Measurements from ENCODE around the gene AP5Z1. TPM values are rescaled to one million over a fixed set of nuclear protein-coding genes. Genes with fewer than 3 reads are reported as not detected.

Gene AP5Z1
- total RNA-seq, 1 experiment from 2014 or later = 44.0 TPM

GRCh38 chr7:4769761-4770160, 5.7 kb upstream of the AP5Z1 start:
- H3K9me2 ChIP-seq (ENCODE audit: insufficient read depth) = no peaks in the 10 kb centered on the region
- CTCF ChIA-PET = interaction anchor here (0.7 kb wide), 1 partner anchor 45 kb away, joined by 3 read pairs; no protein-coding TSS in a partner anchor
- peaks cover 7% of the 10 kb centered on the region; the same call in 1 of the 2 replicates for H3K4me1 ChIP-seq (replicated peaks; ENCODE audit: insufficient read depth)
- H3K27ac ChIP-seq = no peak overlapping the region
- DNase-seq = no peak
- no peaks in the 10 kb centered on the region for H3K27me3 ChIP-seq (ENCODE audit: insufficient read depth, low read depth)
- intact Hi-C loops (cut with micrococcal nuclease; ENCODE audit: unreplicated experiment) = loop anchor here (10.0 kb wide), 1 partner anchor 405 kb away; no protein-coding TSS in a partner anchor
- no peak overlapping the region for H3K4me2 ChIP-seq
- H3K36me3 ChIP-seq (ENCODE audit: low read depth) = no peaks in the 10 kb centered on the region
- BruUV-seq (replicated peaks) = no TSS peak
- POLR2A ChIA-PET (ENCODE audit: unreplicated experiment) = no interaction called here
- TF ChIP-seq CTCF (conservative IDR thresholded peaks at IDR 0.05) = no peak
- TF ChIP-seq EZH2 (IDR thresholded peaks at IDR 0.05; ENCODE audit: low read depth) = no peak
- H3K4me3 ChIP-seq = no peak overlapping the region
- no peaks in the 10 kb centered on the region for H3K79me2 ChIP-seq (ENCODE audit: low read depth)
- peaks cover 20% of the 10 kb centered on the region; the same call in 1 of the 2 replicates for H3F3A ChIP-seq (ENCODE audit: insufficient read depth, low read depth)
- no peaks in the 10 kb centered on the region for H3K9me3 ChIP-seq (ENCODE audit: insufficient read depth, low read depth)
- H2AFZ ChIP-seq = no peak overlapping the region
- peaks cover 10% of the 10 kb centered on the region for H4K20me1 ChIP-seq (ENCODE audit: insufficient read depth)

GRCh38 chr7:4770886-4771285, 4.5 kb upstream of the AP5Z1 start:
- ChIA-PET CTCF (no interaction called here), POLR2A (ENCODE audit: unreplicated experiment) (no interaction called here)
- Histone ChIP-seq H3K9me3 (ENCODE audit: insufficient read depth, low read depth) (no peaks in the 10 kb centered on the region), H3K27me3 (ENCODE audit: insufficient read depth, low read depth) (no peaks in the 10 kb centered on the region), H3K9me2 (ENCODE audit: insufficient read depth) (no peaks in the 10 kb centered on the region), H2AFZ (no peak overlapping the region), H4K20me1 (ENCODE audit: insufficient read depth) (peaks cover 5% of the 10 kb centered on the region), H3K4me1 (replicated peaks; ENCODE audit: insufficient read depth) (peaks cover 7% of the 10 kb centered on the region; the same call in 1 of the 2 replicates), H3K79me2 (ENCODE audit: low read depth) (peaks cover 3% of the 10 kb centered on the region), H3K36me3 (ENCODE audit: low read depth) (no peaks in the 10 kb centered on the region), H3F3A (ENCODE audit: insufficient read depth, low read depth) (peaks cover 20% of the 10 kb centered on the region; the same call in 1 of the 2 replicates), H3K4me2 (no peak overlapping the region), H3K4me3 (no peak overlapping the region), H3K27ac (no peak overlapping the region)
- intact Hi-C loops (cut with micrococcal nuclease; ENCODE audit: unreplicated experiment) = loop anchor here (10.0 kb wide), 1 partner anchor 404 kb away; no protein-coding TSS in a partner anchor
- no peak for DNase-seq
- TF ChIP-seq EZH2 (IDR thresholded peaks at IDR 0.05; ENCODE audit: low read depth) (no peak), CTCF (conservative IDR thresholded peaks at IDR 0.05) (no peak)
- BruUV-seq (replicated peaks) = no TSS peak

- TF ChIP-seq CTCF (conservative IDR thresholded peaks at IDR 0.05) = no peak
- no peak for TF ChIP-seq EZH2 (IDR thresholded peaks at IDR 0.05; ENCODE audit: low read depth)
- no peaks in the 10 kb centered on the region for H3K9me3 ChIP-seq (ENCODE audit: insufficient read depth, low read depth)
- POLR2A ChIA-PET (ENCODE audit: unreplicated experiment) = no interaction called here
- intact Hi-C loops (cut with micrococcal nuclease; ENCODE audit: unreplicated experiment) = loop anchor here (10.0 kb wide), 1 partner anchor 403 kb away; no protein-coding TSS in a partner anchor
- H3K9me2 ChIP-seq (ENCODE audit: insufficient read depth) = no peaks in the 10 kb centered on the region
- CTCF ChIA-PET = no interaction called here
- peaks cover 20% of the 10 kb centered on the region; the same call in 1 of the 2 replicates for H3F3A ChIP-seq (ENCODE audit: insufficient read depth, low read depth)
- no peak overlapping the region for H2AFZ ChIP-seq
- no TSS peak for BruUV-seq (replicated peaks)
- H3K27me3 ChIP-seq (ENCODE audit: insufficient read depth, low read depth) = no peaks in the 10 kb centered on the region
- DNase-seq = no peak
- H3K79me2 ChIP-seq (ENCODE audit: low read depth) = peaks cover 11% of the 10 kb centered on the region
- no peak overlapping the region for H3K27ac ChIP-seq
- H3K4me2 ChIP-seq = no peak overlapping the region
- H3K4me3 ChIP-seq = no peak overlapping the region
- H4K20me1 ChIP-seq (ENCODE audit: insufficient read depth) = peaks cover 5% of the 10 kb centered on the region; the same call in 1 of the 2 replicates
- H3K36me3 ChIP-seq (ENCODE audit: low read depth) = no peaks in the 10 kb centered on the region
- peaks cover 12% of the 10 kb centered on the region for H3K4me1 ChIP-seq (replicated peaks; ENCODE audit: insufficient read depth)
Observed at GRCh38 chr7:4771737-4772136, 3.7 kb upstream of the AP5Z1 start.

Measured in PC-9 (cell line).